Stimulated activated CD4-positive, alpha-beta T cell treated with anti-CD3 and anti-CD28 coated beads, Interleukin-12 subunit alpha, Interleukin-12 subunit beta, amount 100 ng/mL, for 48 hours (primary cell): Measurements from ENCODE around the gene AP1M1.

Source experiments
- DNase-seq, 3 donors: peaks; one replicate each; pipeline ENCODE4 v3.0.0-alpha.2; 2020; ENCODE audit warnings: low read depth in 2 of 3, low spot score in 1 of 3

AP1M1 gene

GRCh38 chr19:16207490-16208025 lies 9.8 kb downstream of the AP1M1 start:
- DNase-seq, result no peak

DNA sequence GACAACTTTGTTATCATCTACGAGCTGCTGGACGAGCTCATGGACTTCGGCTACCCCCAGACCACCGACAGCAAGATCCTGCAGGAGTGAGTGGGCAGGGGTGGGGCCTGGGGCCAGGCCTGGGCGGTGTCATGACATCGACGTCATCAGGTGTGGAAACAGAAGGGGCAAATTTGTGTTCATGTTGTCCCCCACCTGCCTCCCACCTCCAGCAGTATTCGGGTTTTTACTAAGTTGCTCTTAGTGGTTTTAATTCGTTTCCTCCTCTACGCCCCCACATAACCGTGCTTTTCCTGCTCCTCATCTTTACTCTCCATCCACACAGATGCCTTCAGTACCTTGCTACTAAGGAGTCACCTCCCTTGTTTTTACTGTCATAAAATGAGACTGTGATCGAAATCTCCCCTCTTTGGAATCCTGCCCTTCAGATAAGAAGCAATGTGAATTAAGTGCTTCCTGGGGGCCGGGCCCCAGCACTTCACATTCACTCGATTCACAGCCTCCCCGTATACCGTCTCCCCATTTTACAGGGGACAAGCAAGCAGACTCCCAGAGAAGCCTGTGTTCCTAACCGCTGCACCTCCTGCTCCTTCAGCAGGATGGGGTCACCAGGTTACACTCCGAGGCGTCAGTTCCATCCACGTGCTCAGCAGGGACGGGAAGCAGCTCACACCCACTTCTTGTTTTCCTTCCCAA lies 10.5 kb downstream of the AP1M1 start:
- no peak for DNase-seq

DNA sequence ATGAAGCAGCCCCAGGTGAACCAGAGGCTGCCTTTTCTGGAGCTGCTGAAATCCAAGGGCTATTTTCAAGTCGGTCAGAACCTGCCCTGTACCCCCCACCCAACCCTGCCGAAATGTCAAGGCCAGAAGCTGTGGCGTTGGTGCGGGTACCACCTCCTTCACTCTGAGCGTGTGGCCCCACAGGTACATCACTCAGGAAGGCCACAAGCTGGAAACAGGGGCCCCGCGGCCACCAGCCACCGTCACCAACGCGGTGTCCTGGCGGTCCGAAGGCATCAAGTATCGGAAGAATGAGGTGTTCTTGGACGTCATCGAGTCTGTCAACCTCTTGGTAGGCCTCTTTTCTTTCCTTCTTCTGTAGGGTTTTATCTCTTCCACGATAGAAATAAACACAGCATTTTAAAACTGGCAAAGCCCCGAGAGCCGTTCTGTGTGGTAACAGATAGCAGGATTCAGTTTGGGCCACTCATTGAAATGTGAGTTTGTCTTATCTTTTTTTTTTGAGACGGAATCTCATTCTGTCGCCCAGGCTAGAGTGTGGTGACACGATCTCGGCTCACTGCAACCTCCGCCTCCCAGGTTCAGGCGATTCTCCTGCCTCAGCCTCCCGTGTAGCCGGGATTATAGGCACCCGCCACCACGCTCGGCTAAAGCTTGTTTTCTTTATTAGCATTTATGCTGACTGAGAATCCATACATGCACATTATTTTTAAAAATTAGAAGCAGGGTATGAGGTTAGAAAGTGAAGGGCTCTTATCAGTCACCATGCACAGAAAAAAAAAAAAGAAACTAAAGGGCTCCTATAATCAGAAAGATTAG lies 11.3 kb downstream of the AP1M1 start:
- DNase-seq, result no peak

DNA sequence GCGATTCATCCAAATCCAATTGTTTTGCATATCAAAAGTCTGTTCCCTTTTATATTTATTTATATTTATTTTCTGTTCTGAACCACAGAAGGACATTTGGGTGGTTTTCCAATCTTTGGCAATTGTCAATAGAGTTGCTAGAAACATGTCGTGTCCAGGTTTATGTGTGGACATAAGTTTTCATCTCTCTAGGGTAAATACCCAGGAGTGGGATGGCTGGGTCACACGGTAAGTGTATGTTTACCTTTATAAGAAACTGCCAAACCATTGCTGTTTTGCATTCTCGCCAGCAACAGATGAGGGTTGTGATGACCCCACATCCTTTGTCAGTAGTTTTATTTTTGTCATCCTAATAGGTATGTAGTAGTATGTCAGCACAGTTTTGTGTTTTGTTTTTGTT lies 12.5 kb downstream of the AP1M1 start:
- no peak for DNase-seq

DNA sequence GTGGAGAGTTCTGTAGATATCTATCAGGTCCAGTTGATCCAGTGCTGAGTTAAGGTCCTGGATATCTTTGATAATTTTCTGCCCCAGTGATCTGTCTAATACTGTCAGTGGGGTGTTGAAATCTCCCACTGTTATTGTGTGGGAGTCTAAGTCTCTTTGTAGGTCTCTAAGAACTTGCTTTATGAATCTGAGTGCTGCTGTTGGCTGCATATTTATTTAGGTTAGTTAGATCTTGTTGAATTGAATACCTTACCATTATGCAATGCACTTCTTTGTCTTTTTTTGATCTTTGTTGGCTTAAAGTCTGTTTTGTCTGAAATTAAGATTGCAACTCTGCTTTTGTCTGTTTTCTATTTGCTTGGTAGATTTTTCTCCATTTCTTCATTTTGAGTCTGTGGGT lies 15.4 kb downstream of the AP1M1 start:
- no peak for DNase-seq

- DNase-seq, result no peak
These were observed 19.3 kb downstream of the AP1M1 start for GRCh38 chr19:16216744-16217670.

DNA sequence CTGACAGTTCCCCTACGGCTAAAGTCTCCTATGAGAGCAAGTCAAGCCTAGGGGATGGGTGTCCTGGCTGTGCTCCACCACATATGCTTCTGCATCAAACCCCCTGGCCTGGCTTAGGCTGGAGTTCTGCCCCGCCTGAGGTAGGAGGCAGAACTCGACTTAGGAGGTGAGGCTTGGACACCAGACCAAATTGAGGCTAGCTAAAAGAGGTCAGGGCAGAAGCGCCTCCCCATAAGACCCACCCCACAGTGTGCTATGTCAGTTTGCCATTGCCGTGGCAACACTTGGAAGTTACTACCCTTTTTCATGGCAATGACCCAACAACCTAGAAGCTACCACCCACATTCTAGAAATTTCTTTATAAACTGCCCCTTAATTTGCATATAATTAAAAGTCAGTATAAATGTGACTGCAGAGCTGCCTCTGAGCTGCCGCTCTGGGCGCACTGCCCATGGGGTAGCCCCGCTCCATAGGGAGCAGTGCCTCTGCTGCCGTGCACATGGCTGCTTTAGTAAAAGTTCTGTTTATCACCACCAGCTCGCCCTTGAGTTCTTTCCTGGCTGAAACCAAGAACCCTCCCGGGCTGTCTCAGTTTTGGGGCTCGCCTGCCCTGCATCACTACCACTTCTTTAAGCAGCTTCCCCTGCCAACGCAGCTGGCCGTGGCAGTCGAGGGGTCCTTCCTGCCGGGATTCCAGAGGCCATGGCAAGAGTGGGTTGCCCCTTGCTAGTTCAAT lies 20.2 kb downstream of the AP1M1 start:
- DNase-seq, result no peak

GRCh38 chr19:16218851-16219250 lies 21.1 kb downstream of the AP1M1 start:
- DNase-seq, result no peak

- no peak for DNase-seq
These were observed 25.1 kb downstream of the AP1M1 start for GRCh38 chr19:16222806-16223205.

- no peak for DNase-seq
These were observed 26.0 kb downstream of the AP1M1 start for GRCh38 chr19:16223746-16224145.

- DNase-seq, result no peak
These were observed 26.8 kb downstream of the AP1M1 start for GRCh38 chr19:16224293-16225045.

DNA sequence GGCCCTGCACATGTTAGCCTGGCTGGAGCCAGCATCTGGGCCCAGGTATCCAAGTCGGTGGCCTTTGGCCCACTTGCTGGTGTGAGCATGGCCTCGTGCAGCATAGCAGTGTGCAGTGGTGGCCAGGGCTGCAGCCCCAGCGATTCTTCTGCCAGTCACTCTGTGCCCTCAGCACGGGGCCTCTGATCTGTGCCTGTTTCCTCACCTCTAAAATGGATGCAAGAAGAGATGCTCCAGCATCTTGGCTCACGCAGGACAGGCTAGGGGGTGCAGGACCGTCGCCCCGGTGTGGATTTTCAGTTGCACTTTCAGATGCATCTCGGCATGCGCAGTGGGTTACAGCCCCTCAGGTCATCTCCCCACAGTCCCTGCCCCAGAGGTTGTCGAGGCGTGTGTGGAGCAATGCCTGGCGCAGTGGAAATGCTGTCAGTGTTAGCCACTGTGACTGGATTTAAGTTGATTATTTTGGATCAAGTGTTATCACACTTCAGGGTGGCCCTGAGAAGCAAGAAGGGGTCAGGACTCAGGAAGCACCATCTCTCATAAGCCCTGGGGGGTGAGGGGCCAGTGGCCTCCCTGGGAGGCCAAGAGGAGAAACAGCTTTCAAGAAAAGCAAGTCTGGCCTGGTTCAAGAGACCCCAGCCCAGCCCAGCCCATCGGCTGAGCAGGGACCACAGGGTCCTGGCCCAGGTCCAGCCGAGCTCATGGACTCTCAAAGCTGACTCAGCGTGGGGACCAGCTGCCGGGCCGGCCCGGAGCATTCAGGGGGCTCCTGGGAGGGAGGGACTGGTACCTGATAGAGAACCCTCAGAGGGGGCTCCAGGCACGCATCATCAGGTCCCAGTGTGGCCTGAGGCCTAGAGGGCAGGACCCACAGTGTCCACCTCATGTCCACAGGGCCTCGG lies 27.8 kb downstream of the AP1M1 start:
- no peak for DNase-seq

DNA sequence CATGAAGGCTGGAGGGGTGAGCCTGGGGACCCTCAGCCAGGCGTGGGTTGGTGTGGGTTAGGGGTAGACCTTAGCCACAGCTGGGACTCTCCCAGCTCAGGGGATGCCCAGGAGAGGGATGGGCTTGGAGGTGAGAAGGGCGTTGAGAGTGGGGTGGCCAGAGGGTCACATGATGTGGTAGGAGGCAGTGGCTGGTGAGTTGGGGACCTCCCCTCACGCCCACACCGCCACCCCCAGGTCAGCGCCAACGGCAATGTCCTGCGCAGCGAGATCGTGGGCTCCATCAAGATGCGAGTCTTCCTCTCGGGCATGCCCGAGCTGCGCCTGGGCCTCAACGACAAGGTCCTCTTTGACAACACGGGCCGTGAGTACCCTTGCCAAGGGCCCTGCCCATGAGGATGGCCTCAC lies 28.5 kb downstream of the AP1M1 start:
- DNase-seq, result no peak

- DNase-seq, result no peak
These were observed 29.4 kb downstream of the AP1M1 start for GRCh38 chr19:16226878-16227836.

GRCh38 chr19:16227837-16228636 lies 30.3 kb downstream of the AP1M1 start:
- DNase-seq, result no peak

- DNase-seq, result no peak
These were observed 31.1 kb downstream of the AP1M1 start for GRCh38 chr19:16228637-16229321.
